GM18858 (cell line): ENCODE measurements around the gene PROSER1.
"Not testable (repeated sequence)": the region's sequence is repeated elsewhere in the genome, so short reads cannot be mapped to it uniquely, and the experiment has no call there.

Experiments used
- ATAC-seq: cut with Tn5 transposase; IDR thresholded peaks from one replicate; pipeline ENCODE4 v1.9.1; 2021; ENCODE audit not compliant: unreplicated experiment

Gene PROSER1

GRCh38 chr13:39037880-39038568, at the start of gene PROSER1, which contains the start of gene NHLRC3:
Gene PROSER1, minus strand, starts transcription at chr13:39038089. Its CDS starts 847 bp downstream, at chr13:39037242.
Gene NHLRC3, plus strand, starts transcription at chr13:39038456. Its CDS starts 184 bp downstream, at chr13:39038640.
- peak; percentile 51 for ATAC-seq

DNA sequence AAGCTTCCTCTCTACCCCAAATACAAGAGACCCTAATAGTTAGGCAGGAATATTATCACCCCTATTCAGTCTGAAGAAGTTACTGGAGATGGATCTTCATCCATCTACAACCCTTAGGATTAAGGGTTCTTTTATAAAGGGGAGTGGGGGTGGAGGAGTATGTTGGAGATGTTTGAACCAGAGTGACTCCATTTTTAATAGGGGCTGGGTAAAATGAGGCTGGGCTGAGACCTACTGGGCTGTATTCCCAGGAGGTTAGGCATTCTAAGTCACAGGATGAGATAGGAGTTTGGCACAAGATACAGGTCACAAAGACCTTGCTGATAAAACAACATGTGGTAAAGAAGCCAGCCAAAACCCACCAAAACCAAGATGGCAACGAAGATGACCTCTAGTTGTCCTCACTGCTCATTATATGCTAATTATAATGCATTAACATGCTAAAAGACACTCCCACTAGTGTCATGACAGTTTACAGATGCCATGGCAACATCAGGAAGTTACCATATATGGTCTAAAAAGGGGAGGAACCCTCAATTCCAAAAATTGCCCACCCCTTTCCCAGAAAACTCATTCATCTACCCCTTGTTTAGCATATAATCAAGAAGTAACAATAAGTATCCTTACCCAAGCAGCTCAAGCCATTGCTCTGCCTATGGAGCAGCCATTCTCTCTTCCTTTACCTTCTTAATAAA, 48.5 kb upstream of the PROSER1 start:
- ATAC-seq = not testable (repeated sequence)

DNA sequence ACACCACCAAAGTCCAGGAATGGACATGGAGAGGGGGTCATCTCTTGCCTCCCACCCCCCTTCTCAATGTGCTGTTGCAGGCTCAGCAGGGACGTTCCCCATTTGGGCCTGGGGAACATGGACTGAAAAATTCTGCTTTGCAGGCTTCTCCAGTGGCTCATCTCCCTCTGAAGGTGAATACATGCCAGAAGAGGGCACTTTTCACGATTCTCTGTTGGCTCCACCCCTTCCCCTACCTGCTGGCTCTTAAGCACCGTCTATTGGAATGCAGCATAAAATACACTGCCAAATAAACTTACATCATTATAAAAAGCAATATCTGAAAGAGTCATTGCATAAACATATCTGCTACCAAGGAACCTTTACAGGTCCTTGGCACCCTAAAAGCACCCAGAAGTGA, 36.1 kb upstream of the PROSER1 start:
- no peak for ATAC-seq

GRCh38 chr13:39072842-39073241, 35.0 kb upstream of the PROSER1 start:
- ATAC-seq = no peak

GRCh38 chr13:39062004-39062403, 24.1 kb upstream of the PROSER1 start:
- no peak for ATAC-seq

GRCh38 chr13:39058040-39058439, 20.2 kb upstream of the PROSER1 start:
- ATAC-seq = no peak

DNA sequence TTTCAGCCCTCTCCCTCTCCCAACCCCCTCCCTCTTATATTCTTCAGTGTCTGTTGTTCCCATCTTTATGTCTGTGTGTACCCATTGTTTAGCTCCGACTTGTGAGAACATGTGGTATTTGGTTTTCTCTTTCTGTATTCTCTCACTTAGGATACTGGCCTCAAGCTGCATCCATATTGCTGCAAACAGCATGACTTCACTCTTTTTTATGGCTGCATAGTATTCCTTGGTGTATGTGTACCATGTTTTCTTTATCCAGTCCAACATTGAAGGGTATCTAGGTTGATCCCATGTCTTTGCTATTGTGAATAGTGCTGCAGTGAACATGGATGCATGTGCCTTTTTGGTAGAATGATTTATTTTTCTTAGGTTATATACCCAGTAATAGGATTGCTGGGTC, 18.1 kb upstream of the PROSER1 start:
- no peak for ATAC-seq

DNA sequence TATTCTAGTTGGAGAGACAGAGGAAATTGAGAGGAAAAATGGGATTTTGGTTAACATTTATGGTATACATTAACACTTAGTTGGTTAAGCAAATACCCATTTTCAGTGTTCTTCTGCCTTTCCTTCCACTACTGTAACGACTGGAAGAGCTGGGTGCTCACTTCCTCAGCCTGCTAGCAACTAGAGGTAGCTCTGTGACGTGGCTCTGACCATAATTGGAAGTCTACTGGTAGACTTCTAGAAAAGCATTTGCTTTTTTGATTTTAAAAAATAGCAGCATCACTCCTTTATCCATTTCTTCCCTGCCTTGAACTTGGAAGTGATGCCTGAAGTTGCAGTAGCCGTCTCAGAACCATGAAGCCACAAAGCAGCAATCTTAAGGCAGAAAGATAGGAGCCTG, 16.2 kb upstream of the PROSER1 start:
- ATAC-seq = no peak

DNA sequence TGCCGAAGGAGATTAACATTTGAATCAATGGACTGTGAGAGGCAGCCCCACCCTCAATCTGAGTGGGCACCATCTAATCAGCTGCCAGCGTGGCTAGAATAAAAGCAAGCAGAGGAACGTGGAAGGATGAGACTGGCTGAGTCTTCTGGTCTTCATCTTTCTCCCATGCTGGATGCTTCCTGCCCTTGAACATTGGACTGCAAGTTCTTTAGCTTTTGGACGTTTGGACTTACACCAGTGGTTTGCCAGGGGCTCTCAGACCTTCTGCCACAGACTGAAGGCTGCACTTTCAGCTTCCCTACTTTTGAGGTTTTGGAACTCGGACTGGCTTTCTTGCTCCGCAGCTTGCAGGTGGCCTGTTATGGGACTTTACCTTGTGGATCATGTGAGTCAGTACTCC, 15.1 kb upstream of the PROSER1 start:
- ATAC-seq = no peak

- no peak for ATAC-seq
Observed at GRCh38 chr13:39051157-39051556, 13.3 kb upstream of the PROSER1 start.

DNA sequence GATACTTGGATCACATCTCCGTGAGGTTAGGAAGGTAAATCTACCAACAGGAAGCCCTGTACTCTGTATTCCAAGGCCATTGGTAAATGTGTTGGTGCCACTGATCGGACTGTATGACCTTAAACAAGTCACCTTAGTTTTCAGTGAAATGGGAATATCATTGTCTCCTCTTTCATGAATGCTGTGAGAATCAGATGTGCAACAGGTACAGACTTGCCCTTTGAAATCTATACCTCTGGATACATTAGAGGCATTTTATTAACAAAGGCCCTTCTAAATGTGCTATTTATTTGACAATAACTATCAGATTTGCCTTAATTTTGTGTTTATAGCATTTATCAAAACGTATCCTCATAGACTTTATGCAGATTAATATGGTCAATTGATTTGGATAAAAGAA, 11.4 kb upstream of the PROSER1 start:
- ATAC-seq = no peak

- ATAC-seq = no peak
Observed at GRCh38 chr13:39048806-39049205, 10.9 kb upstream of the PROSER1 start.

DNA sequence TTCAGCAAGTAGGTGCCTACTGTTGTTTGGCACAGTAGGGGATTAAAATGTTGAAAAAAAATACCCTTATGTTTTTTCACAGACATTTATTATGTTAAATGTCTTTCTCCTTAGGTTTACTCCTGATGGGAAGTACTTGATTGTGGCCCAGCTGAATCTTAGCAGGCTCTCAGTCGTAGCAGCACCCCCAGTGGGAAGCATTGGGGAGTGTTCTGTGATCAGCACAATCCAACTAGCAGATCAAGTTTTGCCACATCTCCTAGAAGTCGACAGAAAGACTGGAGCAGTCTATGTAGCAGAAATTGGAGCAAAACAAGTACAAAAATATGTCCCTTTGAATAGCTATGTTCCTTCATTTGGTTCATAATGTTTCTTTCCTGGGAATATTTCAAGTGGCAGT, 9.7 kb upstream of the PROSER1 start:
- no peak for ATAC-seq

- ATAC-seq = peak; percentile 86
Observed at GRCh38 chr13:39044536-39044935, 6.6 kb upstream of the PROSER1 start.

DNA sequence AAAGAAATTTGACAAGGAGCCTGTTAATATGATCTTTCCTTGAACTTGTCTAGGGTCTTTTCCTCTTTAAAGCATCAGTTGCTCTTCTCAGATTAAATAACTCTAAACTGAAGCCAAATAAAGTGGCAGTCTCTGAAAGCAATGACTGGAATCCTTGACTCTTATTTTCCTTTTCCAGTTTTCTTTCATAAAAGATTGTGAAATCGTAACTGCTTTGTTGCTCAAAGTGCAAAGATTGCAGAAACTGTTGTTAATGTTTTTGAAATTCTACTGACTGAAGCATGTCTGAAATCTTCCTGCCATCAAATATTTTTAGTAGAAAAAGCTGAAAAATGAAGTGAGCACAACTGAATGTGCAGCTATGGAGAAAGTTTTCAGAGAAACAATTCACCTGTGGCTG, 2.3 kb upstream of the PROSER1 start:
- ATAC-seq = no peak

DNA sequence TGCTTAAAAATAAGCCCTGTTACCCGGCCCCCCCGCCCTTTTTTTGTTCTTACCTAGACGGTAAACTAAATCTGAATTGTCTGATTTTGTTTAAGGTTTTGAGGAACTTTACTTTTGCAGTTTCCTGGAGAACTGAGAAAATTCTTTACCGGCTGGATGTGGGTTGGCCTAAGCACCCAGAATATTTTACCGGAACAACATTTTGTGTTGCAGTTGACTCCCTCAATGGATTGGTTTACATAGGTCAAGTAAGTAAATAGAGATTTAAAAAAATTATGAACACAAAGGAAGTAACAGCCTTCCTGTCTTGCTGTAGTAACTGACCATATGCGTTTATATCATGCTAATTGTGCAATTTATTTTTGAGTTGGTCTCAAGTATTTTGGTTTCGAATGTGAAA, 1.2 kb upstream of the PROSER1 start:
- ATAC-seq = no peak

GRCh38 chr13:39038569-39039030, 711 bp upstream of the PROSER1 start:
- ATAC-seq = peak; percentile 25

- ATAC-seq = no peak
Observed at GRCh38 chr13:39037410-39037879, 444 bp downstream of the PROSER1 start.

DNA sequence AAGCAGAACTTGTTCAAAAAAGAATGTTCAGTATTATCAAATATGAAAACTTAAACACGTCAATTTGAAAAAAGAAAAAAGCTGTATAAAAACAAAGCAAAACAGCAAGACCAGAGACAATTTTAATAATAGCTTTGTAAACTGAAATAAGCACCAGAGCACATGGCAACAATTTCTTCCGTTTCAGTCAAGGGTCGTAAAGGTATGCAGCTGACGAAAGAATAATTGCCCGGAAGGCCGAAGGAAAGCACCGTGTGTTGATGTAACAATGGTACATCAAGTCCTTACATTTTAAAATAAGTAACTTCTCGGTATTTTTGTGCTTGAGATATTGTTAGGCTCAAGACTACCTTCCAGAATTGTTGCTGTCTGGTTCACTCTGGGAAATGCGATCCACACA, 1.7 kb downstream of the PROSER1 start:
- ATAC-seq = no peak

- no peak for ATAC-seq
Observed at GRCh38 chr13:39035799-39036198, 2.1 kb downstream of the PROSER1 start.

DNA sequence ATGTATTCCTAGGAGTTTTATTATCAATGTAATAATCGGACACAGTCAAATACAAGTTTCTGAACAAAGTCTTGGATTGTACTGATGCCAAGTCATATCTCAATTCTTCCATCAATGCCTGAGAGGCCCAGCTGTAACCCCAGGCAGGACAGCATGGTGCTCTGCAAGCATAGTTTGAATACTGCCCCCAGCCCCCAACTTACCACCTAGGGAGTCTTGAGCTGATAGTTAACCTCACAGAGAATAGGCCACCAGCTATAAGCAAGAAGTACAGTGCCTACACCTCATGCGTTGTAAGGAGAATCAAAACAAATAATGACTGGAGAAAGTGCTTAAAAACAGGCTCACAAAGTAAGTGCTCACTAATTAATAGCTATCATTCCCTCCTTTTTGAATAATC, 2.7 kb downstream of the PROSER1 start:
- no peak for ATAC-seq

- no peak for ATAC-seq
Observed at GRCh38 chr13:39034085-39034484, 3.8 kb downstream of the PROSER1 start.
